ENCODE results near the gene PSENEN. TPM values are rescaled to one million over a fixed set of nuclear protein-coding genes. Genes with fewer than 3 reads are reported as not detected.
A peak's percentile ranks its signal among the peaks of the same experiment; 100 is the strongest.
"Not testable (repeated sequence)": the region's sequence is repeated elsewhere in the genome, so short reads cannot be mapped to it uniquely, and the experiment has no call there.

The PSENEN gene
- polyA plus RNA-seq, 1 experiment = 65.4 TPM

DNA sequence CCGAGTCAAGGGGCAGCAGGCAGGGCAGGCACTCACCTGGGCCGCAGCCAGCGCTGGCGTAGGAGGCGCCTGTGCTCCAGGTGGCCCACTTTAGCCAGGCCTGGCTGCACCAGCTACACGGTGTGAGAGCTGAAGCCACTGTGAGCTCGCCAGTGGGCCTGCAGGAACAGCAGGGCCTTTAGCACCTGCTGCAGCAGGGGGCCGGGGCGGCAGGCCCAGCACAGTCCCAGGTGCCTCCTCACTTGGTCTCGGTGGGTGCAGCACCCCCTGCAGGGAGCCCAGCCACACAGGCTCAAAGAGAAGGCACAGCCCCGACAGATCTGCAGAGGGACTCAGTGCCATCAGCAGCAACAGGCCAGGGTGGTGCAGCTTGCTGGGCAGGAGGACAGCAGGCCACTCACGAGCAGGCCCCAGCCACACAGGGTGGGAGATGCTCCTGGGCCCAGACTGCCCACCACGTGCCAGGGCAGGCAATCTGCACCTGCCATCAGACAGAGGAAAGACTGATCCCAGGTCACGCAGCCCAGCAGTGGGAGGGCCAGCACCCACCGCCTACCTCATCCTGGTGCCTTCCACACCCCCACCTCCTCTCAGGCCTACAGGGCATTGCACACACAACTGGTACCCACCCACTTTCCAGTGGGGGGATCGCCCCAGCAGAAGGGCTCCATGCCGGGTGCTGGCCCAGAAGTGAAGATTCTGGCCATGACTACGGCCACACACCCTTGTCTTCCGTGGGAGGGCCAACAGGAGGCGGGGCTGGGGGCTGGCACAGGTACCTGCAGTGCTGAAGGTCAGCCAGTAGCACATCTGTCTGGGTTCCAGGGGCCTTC is 45.7 kb downstream of the PSENEN start:
- no peaks in the 10 kb centered on the region; the same call in 1 of the 2 replicates for H3K27me3 ChIP-seq (ENCODE audit: control insufficient read depth, insufficient read depth, low read length)
- H3K4me3 ChIP-seq (ENCODE audit: low read depth, low read length) = no peak overlapping the region
- POLR2A ChIA-PET = no interaction called here
- H3K36me3 ChIP-seq (ENCODE audit: control insufficient read depth, insufficient read depth, low read length) = no peaks in the 10 kb centered on the region; the same call in 1 of the 2 replicates
- TF ChIP-seq, protein P1, sequence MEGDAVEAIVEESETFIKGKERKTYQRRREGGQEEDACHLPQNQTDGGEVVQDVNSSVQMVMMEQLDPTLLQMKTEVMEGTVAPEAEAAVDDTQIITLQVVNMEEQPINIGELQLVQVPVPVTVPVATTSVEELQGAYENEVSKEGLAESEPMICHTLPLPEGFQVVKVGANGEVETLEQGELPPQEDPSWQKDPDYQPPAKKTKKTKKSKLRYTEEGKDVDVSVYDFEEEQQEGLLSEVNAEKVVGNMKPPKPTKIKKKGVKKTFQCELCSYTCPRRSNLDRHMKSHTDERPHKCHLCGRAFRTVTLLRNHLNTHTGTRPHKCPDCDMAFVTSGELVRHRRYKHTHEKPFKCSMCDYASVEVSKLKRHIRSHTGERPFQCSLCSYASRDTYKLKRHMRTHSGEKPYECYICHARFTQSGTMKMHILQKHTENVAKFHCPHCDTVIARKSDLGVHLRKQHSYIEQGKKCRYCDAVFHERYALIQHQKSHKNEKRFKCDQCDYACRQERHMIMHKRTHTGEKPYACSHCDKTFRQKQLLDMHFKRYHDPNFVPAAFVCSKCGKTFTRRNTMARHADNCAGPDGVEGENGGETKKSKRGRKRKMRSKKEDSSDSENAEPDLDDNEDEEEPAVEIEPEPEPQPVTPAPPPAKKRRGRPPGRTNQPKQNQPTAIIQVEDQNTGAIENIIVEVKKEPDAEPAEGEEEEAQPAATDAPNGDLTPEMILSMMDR (IDR thresholded peaks at IDR 0.05; ENCODE audit: insufficient read depth, low read depth, low read length) = peak; percentile 14; the same call in 1 of the 2 replicates
- DNase-seq (ENCODE audit: low read depth) = no peak
- CTCF ChIA-PET = interaction anchor here (0.6 to 1.0 kb wide), 2 partner anchors 9 to 10 kb away, joined by 3 read pairs; no protein-coding TSS in a partner anchor

DNA sequence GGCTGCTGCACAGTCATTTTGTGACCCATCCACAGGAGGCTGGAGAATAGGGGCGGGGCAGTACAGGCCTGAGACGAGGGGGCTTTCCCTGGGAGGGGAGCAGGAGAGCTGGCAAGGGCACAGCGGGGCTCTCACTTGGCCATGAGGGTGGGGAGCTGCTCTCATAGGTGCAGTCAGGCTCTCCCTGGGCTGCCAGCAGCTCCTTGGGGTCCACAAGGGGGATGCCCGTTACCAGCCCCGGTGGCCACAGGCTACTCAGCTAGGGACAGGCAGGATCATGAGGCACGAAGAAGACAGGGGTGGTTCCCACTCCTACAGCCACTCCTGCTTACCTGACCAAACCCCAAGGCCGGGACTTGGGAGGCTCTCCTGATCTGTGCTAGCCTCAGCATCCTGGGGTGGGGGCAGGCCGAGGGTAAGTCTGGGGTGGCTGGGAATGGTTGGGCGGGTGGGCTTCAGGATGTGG is 46.4 kb downstream of the PSENEN start:
- H3K27me3 ChIP-seq (ENCODE audit: control insufficient read depth, insufficient read depth, low read length) = peaks cover 3% of the 10 kb centered on the region; the same call in 1 of the 2 replicates
- no peak for DNase-seq (ENCODE audit: low read depth)
- H3K36me3 ChIP-seq (ENCODE audit: control insufficient read depth, insufficient read depth, low read length) = no peaks in the 10 kb centered on the region; the same call in 1 of the 2 replicates
- CTCF ChIA-PET = no interaction called here
- POLR2A ChIA-PET = no interaction called here
- no peak overlapping the region for H3K4me3 ChIP-seq (ENCODE audit: low read depth, low read length)
- TF ChIP-seq, protein P1 (IDR thresholded peaks at IDR 0.05; ENCODE audit: insufficient read depth, low read depth, low read length) = no peak

- DNase-seq (ENCODE audit: low read depth) = no peak
- peaks cover 5% of the 10 kb centered on the region; the same call in 1 of the 2 replicates for H3K27me3 ChIP-seq (ENCODE audit: control insufficient read depth, insufficient read depth, low read length)
- H3K4me3 ChIP-seq (ENCODE audit: low read depth, low read length) = no peak overlapping the region
- POLR2A ChIA-PET = no interaction called here
- CTCF ChIA-PET = no interaction called here
- H3K36me3 ChIP-seq (ENCODE audit: control insufficient read depth, insufficient read depth, low read length) = no peaks in the 10 kb centered on the region
- TF ChIP-seq, protein P1 (IDR thresholded peaks at IDR 0.05; ENCODE audit: insufficient read depth, low read depth, low read length) = no peak
Observed at GRCh38 chr19:35792312-35792711, 46.9 kb downstream of the PSENEN start.

DNA sequence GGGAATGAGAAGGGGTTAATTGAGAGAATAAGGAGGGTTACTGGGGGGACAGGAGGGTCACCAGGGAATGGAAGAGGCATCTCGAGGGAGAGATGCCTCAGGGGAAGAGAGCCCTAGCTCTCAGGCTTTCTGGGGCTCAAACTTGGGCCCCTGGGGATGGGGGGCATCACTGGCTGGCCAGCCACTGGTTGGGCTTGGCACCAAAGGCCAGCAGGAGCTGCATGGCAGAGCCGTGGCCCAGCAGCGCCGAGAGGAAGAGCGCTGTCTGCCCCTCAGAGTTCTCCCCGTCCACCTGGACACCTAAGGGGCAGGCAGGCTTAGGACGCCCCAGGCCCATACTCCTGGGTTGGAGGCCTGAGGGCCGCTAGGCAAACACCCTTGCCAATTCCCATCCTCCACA is 47.4 kb downstream of the PSENEN start:
- POLR2A ChIA-PET = no interaction called here
- DNase-seq (ENCODE audit: low read depth) = no peak
- TF ChIP-seq, protein P1 (IDR thresholded peaks at IDR 0.05; ENCODE audit: insufficient read depth, low read depth, low read length) = no peak
- peaks cover 8% of the 10 kb centered on the region; the same call in 1 of the 2 replicates for H3K27me3 ChIP-seq (ENCODE audit: control insufficient read depth, insufficient read depth, low read length)
- CTCF ChIA-PET = no interaction called here
- no peaks in the 10 kb centered on the region for H3K36me3 ChIP-seq (ENCODE audit: control insufficient read depth, insufficient read depth, low read length)
- no peak overlapping the region for H3K4me3 ChIP-seq (ENCODE audit: low read depth, low read length)

- CTCF ChIA-PET = no interaction called here
- TF ChIP-seq, protein P1 (IDR thresholded peaks at IDR 0.05; ENCODE audit: insufficient read depth, low read depth, low read length) = no peak
Observed at GRCh38 chr19:35793381-35794165, 48.1 kb downstream of the PSENEN start.

DNA sequence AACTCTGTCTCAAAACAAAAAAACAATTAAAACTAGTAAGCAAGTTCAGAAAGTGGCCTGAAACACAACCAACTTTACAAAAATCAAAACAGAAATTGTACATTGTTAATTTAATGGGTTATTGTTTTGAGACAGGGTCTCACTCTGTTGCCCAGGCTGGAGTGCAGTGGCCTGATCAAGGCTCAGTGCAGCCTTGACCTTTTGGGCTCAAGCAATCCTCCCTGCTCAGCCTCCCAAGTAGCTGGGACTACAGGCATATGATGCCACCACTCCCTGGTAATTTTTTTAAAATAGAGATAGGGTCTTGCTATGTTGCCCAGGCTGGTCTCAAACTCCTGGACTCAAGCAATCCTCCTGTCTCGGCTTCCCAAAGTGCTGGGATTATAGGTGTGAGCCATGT is 50.1 kb downstream of the PSENEN start:
- H3K36me3 ChIP-seq (ENCODE audit: control insufficient read depth, insufficient read depth, low read length); CTCF ChIA-PET; H3K4me3 ChIP-seq (ENCODE audit: low read depth, low read length); DNase-seq (ENCODE audit: low read depth); H3K27me3 ChIP-seq (ENCODE audit: control insufficient read depth, insufficient read depth, low read length); POLR2A ChIA-PET: not testable (repeated sequence)

More at GRCh38 chr19:35793381-35794165, 48.1 kb downstream of the PSENEN start:
- Histone ChIP-seq H3K27me3 (ENCODE audit: control insufficient read depth, insufficient read depth, low read length) (peaks cover 8% of the 10 kb centered on the region; the same call in 1 of the 2 replicates), H3K36me3 (ENCODE audit: control insufficient read depth, insufficient read depth, low read length) (no peaks in the 10 kb centered on the region), H3K4me3 (ENCODE audit: low read depth, low read length) (no peak overlapping the region)
- POLR2A ChIA-PET = no interaction called here
- DNase-seq (ENCODE audit: low read depth) = no peak

Measured in BJ (cell line).